ENCODE measurements around the gene PIGS. TPM values are rescaled to one million over a fixed set of nuclear protein-coding genes. Genes with fewer than 3 reads are reported as not detected.

PIGS gene
- total RNA-seq, 1 experiment from 2014 or later = 45.8 TPM

DNA sequence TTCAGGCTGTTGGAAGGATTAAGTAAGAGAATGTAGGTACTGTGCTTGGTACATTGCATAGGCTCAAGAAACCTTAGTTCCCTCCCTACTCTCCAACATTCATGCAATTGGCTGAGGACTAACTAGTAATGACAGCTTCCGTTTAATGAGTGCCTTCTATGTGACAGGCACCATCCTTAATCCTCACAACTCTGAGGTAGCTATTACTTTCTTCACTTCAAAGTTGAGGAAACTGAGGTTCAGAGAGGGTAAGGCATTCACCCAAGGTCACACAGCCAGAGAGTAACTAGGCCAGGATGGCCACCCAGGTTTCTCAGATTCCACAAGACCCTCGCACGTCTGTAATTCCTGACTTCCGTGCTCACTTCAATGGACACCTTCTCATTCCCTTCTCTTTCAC is 41.1 kb downstream of the PIGS start:
- no TSS peak for BruUV-seq (replicated peaks)
- H3K27me3 ChIP-seq (ENCODE audit: insufficient read depth, low read length) = peaks cover 7% of the 10 kb centered on the region

More for the DNA sequence above, 41.1 kb downstream of the PIGS start:
- DNase-seq (ENCODE audit: low read depth, low spot score) (no peak), ATAC-seq (no peak)
- Histone ChIP-seq H3K9me2 (ENCODE audit: insufficient read depth) (no peaks in the 10 kb centered on the region), H2AFZ (ENCODE audit: low read depth, low read length, poor library complexity, severe bottlenecking) (no peak overlapping the region), H3K27ac (ENCODE audit: low read depth, low read length) (no peak overlapping the region), H3K9ac (ENCODE audit: low read length) (no peak overlapping the region), H3K79me2 (ENCODE audit: insufficient read depth, low read length) (no peaks in the 10 kb centered on the region), H4K20me1 (ENCODE audit: insufficient read depth) (no peaks in the 10 kb centered on the region), H3K4me1 (ENCODE audit: control insufficient read depth in 1 of 2, insufficient read depth in 2 of 2, low read length in 2 of 2) (peaks cover 0 to 9% of the 10 kb centered on the region in 2 experiments; a peak in 2 of 4 replicates), H3K9me3 (ENCODE audit: control insufficient read depth in 1 of 2, insufficient read depth in 1 of 2, low read depth in 1 of 2, low read length in 2 of 2) (no peaks in the 10 kb centered on the region), H3K36me3 (ENCODE audit: control insufficient read depth in 1 of 2, insufficient read depth in 2 of 2, low read length in 2 of 2) (no peaks in the 10 kb centered on the region), H3K4me2 (ENCODE audit: low read length) (no peak overlapping the region), H3K4me3 (replicated peaks in 1 of 2; ENCODE audit: low read depth in 1 of 2, low read length in 2 of 2) (no peak overlapping the region)
- POLR2A ChIA-PET = no interaction called here
- intact Hi-C loops (cut with micrococcal nuclease) = no loop called here
- TF ChIP-seq, protein P1, sequence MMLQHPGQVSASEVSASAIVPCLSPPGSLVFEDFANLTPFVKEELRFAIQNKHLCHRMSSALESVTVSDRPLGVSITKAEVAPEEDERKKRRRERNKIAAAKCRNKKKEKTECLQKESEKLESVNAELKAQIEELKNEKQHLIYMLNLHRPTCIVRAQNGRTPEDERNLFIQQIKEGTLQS (IDR thresholded peaks at IDR 0.05) = no peak
- TF ChIP-seq MAX (IDR thresholded peaks at IDR 0.05) (no peak), SP1 (IDR thresholded peaks at IDR 0.05; ENCODE audit: low read depth) (no peak), RAD21 (IDR thresholded peaks at IDR 0.05; ENCODE audit: low read depth) (no peak), POLR2AphosphoS5 (IDR thresholded peaks at IDR 0.05; ENCODE audit: low read depth, low read length) (no peak), SIN3A (IDR thresholded peaks at IDR 0.05; ENCODE audit: low read depth) (no peak), EGR1 (IDR thresholded peaks at IDR 0.05; ENCODE audit: low read depth) (no peak), CBX3 (IDR thresholded peaks at IDR 0.05; ENCODE audit: low read depth) (no peak), ZFX (IDR thresholded peaks at IDR 0.05) (no peak)
- TF ChIP-seq, protein P2, sequence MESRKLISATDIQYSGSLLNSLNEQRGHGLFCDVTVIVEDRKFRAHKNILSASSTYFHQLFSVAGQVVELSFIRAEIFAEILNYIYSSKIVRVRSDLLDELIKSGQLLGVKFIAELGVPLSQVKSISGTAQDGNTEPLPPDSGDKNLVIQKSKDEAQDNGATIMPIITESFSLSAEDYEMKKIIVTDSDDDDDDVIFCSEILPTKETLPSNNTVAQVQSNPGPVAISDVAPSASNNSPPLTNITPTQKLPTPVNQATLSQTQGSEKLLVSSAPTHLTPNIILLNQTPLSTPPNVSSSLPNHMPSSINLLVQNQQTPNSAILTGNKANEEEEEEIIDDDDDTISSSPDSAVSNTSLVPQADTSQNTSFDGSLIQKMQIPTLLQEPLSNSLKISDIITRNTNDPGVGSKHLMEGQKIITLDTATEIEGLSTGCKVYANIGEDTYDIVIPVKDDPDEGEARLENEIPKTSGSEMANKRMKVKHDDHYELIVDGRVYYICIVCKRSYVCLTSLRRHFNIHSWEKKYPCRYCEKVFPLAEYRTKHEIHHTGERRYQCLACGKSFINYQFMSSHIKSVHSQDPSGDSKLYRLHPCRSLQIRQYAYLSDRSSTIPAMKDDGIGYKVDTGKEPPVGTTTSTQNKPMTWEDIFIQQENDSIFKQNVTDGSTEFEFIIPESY (IDR thresholded peaks at IDR 0.05; ENCODE audit: extremely low read depth, insufficient replicate concordance, low read length) = no peak
- RAD21 ChIA-PET (ENCODE audit: low non-redundant PET in 1 of 2, low total read pairs in 2 of 2, uncharacterized antibody in 2 of 2, unreplicated experiment in 2 of 2) = no interaction called here
- CTCF ChIA-PET = no interaction called here
